IPS DF 19.7 (cell line): ENCODE results near the gene AKAP8.
"Not testable (repeated sequence)": the region's sequence is repeated elsewhere in the genome, so short reads cannot be mapped to it uniquely, and the experiment has no call there.

ENCODE experiments used
- DNase-seq: peaks from one replicate; pipeline ENCODE4 v3.0.0-alpha.2; 2013; ENCODE audit warnings: low read depth, low spot score

The AKAP8 gene

DNA sequence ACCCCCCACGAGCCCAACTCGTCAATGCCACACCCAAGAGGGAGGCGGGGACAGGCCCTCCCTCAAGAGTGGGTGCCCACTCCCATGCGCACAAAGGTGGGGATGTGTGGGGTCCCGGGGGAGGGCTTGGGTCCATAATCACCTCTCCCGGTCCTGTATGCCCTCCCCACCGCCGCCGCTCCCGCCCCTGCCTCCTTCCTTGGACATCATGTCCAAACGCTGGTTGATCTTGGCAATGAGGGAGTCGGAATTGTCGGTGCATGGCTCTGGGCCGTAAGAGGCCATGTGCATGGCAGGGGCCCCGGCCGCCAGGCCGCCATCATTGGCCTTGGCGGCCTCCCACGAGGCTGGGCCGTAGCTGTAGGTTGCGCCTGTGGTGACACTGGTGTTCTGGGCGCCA lies 5.9 kb downstream of the AKAP8 start:
- DNase-seq: no peak

DNA sequence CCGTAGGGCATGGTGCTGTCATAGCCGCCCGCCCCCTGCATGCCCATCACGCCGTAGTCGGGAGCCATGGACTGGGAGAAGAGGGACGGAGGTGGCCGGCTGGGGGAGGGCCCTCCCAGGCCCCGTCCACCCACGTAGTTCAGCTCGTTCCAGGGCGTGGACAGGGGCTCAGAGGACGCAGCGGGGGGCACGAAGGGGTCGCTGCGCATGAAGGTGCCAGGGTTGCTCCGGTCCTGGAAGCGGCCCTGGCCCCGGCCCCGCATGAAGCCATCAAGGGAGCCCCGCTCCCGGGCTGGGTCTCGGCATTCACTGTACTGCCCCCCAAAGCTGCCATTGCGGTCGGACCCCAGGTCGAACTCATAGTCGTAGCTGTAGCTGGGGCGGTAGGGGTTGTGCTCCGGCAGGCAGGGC lies 6.7 kb downstream of the AKAP8 start:
- no peak for DNase-seq

DNA sequence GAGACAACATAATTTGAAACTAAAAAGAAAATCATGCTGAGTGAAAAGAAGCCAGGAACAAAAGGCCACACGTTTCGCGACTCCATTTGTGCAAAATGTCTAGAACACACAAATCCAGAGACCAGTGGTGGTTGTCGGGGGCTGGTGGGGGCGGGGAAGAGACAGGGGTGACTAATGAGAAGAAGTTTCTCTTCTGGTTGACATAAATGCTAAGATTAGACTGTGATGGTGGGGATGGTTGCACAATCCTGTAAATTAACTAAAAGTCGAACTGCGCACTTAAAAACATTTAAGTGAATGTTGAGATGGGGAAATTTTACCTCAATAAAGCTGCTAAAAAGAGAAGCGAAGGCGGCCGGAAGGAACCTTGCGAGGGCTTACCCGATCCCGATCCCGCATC lies 7.1 kb downstream of the AKAP8 start:
- DNase-seq: no peak

DNA sequence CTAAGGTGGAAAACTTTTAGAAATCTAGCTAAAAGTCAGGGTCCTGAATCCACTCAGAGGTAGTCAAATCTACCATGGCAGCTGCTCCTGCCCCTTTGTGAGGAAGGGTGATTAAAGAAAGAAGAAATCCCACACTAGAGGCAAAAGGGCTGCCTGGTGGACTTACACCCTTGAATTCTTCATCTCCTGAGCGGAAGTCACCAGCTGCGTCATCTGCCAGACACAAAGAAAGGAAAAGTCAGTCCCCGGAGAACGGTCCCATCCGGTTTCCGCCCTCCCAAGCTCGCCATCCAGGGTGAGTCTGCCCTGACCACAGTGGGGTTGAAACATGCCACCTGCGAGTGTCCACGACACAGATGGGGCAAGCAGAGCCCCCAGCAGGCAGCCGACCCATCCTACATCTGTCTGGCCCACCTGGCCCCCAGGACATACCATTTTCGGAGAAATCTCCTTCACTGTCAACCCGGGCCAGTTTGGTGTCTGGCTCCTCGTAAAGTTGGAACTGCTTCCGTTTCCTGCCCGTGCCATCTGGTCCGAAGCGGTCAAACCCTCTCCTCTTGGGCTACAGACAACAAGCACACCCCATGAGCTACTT lies 7.7 kb downstream of the AKAP8 start:
- no peak for DNase-seq

DNA sequence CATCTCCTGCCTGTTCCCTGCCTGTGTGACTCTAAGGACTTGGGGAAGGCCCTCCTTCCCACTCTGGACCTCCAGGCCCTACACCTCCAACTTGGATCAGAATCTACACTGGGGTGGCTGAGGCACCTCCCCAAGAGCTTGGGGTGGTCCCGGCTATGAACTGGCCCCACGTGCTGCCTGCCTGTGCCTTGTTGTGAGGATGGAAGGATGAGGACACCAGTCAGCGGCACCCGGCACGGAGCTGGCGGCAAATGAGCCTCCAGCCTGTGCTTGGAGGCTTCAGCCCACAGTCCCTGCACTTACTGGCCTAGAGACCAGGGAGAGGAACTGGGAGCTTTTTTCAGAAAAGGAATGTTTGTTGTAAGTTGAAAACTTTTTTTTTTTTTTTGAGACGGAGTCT lies 8.5 kb downstream of the AKAP8 start:
- no peak for DNase-seq

DNA sequence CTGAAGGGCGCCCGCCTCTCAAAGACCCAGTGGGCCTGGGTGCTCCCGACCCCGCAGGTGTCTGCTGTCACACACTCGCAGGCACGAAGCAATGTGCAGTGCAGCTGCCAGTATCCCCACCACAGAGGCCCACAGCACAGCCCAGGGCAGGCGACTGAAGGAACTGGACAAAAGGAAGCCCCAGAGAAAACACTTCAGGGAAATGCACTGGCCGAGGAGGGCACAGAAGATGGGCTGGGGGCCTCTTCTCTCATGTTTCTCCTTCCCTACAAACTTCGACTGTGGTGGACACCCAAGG lies 10.0 kb downstream of the AKAP8 start:
- DNase-seq: no peak

DNA sequence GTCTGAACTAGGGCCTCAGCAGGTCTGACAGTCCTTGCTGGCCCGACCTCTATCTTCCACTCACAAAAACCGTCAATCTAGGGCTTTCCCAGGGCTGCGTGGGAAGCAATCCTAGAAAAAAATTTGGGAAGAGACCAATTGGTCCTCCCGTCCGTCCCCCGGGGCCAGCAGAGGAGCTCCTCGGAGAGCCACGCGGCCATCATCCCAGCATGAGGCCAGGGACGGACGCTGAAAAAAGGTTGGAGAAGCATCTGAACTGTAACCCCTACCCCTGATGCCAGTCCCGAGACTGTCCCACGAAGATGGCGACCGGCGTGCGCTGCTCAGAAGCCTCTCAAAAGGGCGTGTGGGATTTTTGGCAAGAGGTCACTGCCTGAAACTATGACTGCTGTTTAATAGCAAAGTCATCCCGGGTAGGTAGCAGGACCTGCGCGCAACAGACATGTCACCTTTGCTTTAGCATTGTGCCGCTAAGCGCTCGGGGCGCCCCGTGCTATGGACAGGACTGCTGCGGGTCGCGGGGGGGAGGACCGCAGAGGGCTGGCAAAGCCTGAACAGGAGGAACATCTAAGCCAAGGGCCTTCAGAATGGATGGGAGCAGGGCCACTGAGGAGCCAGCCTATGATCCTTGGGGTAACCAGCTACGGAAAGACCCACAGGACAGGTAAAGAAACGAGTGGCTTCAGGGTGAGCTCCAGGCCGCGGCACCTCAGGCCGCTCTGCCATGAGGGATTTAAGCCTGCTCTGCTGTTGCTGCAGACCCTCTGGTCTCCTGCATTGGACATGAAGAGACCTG lies 10.6 kb downstream of the AKAP8 start:
- no peak for DNase-seq

DNA sequence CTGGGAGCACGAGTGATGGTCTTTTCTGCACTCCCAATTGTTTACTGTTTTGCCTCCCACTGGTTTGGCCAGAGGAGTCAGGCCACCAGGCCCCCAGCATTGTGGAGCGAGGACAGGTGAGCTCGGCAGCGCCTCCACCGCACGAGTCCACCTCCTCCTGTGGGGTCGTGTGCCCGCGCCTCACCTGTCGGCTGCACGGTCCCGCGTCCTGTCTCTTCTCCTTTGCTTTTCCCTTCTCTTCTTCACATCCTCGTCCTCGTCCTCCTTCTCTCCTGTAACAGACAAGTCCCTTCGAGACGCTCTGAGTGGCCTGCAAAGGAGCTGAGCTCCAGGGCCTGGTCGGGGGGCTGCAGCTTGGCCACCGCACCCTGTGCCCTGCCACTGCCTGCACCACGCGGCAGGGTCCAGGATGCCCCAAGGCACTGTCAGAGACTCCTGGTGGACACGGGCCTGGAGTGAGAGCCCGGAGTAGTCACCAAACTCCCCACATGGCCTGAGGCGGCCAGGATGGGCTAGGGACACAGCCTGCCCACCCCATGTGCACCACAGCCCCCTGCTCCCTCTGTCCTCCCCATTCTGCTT lies 11.4 kb downstream of the AKAP8 start:
- DNase-seq: no peak

DNA sequence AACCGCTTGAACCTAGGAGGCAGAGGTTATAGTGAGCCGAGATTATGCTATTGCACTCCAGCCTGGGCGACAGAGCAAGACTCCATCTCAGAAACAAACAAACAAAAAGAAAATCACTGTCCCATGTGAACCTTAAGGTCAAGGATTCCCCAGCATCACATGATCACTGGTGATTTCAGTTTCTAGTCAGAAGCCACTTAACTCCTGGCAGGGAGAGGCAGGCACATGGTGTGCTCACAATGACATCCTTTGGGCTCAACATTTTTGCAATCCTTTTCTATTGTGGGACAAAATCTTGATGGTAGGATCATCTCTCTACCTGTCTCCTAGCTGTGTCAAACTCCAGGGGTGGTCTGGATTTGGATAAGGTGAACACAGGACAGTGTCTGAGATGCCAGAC lies 12.1 kb downstream of the AKAP8 start:
- no peak for DNase-seq

DNA sequence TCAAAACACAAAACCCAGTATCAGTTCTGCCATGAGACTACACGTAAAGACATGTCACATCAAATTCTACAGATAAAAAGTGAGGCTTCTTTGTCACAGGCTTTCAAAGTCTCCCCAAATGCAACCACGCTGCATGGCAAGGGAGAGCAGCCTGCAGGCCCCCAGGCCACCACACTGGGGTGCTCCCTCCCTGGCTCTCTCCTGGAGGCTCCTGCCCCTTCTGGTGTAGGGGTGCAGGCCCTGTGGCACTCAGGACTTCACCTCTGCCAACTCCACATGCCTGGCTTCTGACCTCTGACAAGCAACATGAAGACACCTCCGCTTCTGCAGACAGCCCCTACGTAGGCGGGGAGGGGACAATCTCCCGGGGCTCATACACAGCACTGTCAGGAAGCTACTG lies 14.3 kb downstream of the AKAP8 start:
- no peak for DNase-seq

DNA sequence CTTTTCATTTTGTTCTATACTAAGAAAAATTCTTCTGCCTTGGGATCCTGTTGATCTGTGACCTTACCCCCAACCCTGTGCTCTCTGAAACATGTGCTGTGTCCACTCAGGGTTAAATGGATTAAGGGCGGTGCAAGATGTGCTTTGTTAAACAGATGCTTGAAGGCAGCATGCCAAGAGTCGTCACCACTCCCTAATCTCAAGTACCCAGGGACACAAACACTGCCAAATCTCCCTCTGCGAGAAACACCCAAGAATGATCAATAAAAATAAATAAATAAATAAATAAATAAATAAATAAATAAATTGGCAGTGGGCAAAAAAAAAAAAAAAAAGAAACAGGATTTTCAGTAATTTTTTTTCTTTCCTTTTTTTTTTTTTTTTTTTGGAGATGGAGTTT lies 15.8 kb downstream of the AKAP8 start:
- not testable (repeated sequence) for DNase-seq

DNA sequence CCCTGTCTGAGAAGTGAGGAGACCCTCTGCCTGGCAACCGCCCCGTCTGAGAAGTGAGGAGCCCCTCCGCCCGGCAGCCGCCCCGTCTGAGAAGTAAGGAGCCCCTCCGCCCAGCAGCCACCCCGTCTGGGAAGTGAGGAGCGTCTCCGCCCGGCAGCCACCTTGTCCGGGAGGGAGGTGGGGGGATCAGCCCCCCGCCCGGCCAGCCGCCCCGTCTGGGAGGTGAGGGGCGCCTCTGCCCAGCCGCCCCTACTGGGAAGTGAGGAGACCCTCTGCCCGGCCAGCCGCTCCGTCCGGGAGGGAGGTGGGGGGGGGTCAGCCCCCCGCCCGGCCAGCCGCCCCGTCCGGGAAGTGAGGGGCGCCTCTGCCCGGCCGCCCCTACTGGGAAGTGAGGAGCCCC lies 16.5 kb downstream of the AKAP8 start:
- DNase-seq: not testable (repeated sequence)

DNA sequence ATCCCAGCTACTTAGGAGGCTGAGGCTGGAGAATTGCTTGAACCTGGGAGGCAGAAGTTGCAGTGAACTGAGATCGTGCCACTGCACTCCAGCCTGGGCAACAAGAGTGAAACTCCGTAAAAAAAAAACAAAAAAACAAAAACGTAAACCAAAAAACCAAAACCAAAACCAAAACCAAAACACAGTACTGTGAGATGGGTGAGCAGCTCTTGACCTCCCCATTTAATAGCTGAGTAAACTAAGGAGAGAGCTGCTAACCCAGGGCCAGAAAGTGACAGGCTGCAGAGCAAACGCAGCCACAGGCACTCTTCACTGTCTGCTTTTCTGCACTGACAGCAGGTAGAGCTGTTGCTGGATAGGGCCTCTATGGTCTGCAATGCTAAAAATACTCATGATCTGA lies 19.6 kb downstream of the AKAP8 start:
- not testable (repeated sequence) for DNase-seq

DNA sequence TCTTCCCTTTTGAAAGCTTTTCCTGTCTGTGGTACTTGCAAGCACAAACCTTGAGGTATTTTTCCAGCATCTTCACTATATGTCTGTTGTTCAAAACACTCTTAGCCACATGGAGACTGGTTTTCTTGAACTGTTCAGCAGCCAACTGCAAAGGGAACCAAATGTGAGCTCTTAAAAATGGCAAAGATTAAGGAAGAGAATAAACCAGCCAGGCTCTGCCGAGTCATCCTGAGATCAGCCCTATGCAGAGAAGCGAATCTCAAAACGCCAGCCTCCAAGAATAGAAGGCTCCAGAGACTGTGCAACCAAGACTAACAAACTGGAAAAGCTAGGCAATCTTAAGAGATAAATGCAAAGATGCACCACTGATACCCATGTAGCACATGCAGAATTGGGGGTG lies 20.7 kb downstream of the AKAP8 start:
- no peak for DNase-seq

DNA sequence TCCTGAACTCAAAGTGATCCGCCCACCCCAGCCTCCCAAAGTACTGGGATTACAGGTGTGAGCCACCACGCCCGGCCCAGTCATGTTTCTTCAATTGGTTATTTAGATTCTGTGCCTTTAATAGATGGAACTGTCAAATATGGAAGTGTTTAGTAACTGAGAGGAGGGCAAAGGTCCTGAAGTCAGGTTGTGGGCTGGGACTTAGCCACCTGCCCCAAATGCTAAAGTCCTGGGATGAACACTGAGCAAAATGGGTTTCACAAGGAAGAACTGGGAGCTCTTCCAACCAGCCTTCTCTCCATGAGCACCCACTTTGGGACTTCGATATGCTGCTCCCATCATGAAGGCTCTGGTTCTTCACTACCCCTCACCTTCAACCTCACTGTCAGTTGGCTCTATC lies 21.7 kb downstream of the AKAP8 start:
- no peak for DNase-seq

DNA sequence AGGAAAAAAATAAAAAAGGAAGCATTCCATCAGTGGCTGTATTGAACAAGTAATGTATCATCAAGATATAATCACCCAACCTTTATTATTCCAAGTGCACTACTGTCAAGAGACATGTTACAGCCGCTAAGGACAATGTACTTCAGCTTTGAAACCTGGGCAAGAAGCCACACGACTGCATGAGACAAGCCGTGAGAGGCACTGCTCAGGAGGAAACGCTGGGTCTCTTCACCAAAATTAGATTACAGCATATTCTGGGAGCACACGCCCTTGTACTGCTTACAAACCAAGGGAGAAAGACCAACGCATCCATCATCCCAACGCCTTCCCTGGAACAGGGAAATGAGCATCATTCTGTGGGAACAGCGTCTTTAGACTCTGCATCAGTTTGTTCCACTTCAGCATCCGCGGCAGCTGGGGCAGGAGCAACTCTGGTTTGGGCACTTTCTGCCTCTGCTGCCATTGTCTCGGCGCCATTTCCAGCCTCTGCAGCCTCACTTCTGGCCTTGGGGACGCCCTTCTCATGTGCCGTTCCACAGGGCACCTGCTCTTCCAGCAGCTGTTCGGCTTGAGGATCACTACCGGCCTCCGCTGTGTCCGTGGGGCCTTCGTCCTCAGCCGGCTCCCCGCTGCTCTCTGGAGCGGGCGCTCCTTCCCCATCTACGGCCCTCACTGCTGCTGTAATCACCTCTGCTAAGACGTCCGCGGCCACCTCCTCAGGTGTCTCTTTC lies 24.9 kb downstream of the AKAP8 start:
- DNase-seq: no peak

DNA sequence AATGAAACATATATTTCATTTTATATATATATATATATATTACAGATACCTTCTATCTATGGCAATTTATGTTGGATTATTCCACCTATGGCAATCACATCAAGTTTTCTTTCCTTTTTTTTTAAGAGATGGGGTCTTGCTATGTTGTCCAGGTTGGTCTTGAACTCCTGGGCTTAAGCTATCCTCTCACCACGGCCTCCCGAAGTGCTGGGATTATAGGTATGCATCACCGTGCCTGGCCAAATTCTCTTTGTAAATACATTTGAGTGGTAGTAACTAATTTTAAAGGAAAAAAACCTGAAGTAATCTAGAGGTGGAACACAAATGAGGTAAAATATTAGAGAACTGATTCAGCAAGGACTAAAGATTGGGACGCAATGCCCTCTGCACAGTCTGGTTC lies 25.7 kb downstream of the AKAP8 start:
- DNase-seq: no peak

DNA sequence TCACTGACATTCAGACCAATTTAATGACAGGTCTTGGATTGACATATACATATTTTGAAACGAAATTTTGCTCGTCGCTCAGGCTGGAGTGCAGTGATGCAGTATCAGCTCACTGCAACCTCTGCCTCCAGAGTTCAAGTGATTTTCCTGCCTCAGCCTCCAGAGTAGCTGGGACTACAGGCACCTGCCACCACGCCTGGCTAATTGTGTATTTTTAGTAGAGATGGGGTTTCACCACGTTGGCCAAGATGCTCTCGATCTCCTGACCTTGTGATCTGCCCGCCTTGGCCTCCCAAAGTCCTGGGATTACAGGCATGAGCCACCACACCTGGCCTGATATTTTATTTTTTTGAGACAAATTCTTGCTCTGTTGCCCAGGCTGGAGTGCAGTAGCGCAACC lies 27.1 kb downstream of the AKAP8 start:
- DNase-seq: not testable (repeated sequence)

DNA sequence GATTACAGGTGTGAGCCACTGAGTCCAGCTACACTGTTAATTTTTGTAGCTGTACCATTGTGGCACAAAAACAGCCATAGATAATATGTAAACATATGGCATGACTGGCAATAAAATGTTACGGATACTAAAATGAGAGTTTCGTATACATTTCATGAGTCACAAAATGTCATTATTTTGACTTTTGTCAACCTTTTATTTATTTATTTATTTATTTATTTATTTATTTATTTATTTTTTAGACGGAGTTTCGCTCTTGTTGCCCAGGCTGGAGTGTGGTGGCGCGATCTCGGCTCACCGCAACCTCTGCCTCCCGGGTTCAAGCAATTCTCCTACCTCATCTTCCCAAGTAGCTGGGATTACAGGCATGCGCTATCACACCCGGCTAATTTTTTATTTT lies 38.3 kb downstream of the AKAP8 start:
- DNase-seq: not testable (repeated sequence)

DNA sequence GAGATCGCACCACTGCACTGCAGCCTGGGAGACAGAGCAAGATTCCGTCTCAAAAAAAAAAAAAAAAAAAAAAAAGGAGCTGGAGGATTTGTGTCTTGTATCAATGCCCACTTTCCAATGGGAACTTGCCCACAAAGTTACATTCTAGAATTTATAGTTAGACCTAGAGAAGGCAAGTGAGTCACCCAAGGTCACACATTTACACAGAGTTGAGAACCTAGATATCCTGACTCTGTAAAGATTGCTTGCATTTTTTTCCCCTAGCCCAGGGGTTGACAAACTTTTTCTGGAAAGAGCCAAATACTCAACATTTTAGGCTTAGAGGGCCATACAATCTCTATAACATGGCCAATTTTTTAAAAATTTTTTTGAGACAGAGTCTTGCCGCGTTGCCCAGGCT lies 39.5 kb downstream of the AKAP8 start:
- DNase-seq: no peak

DNA sequence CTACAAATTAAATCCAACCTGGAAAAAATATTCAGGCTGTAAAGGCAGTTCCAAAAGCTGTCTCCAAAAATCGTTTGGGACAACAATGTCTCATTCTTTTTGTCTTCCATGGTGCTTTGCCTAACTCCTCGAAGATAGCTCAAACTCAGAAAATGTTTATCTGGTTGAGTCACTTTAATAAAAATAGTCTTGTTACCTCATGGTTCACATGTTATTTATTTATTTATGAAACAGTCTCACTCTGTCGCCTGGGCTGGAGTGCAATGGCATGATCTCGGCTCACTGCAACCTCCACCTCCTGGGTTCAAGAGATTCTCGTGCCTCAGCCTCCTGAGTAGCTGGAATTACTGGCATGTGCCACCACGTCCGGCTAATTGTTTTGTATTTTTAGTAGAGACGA lies 42.4 kb downstream of the AKAP8 start:
- DNase-seq: no peak

DNA sequence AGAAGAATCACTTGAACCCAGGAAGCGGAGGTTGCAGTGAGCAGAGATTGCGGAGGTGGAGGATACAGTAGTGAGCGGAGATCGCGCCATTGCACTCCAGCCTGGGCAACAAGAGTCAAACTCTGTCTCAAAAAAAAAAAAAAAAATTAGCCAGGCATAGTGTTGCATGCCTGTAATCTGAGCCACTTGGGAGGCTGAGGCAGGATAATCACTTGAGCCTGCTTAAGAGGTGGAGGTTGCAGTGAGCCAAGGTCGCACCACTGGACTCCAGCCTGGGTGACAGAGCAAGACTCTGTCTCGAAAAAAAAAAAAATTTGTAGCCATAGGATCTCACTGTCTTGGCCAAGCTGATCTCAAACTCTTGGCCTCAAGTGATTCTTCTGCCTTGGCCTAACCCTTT lies 43.6 kb downstream of the AKAP8 start:
- not testable (repeated sequence) for DNase-seq
